K562 (cell line): ENCODE data around the gene TMPO. TPM values are rescaled to one million over a fixed set of nuclear protein-coding genes. Genes with fewer than 3 reads are reported as not detected.
A peak's percentile ranks its signal among the peaks of the same experiment; 100 is the strongest.

ENCODE experiments used
- ARID1B ChIP-seq: fragments of 450-650 bp; IDR thresholded peaks from 2 replicates; pipeline ENCODE4 v1.6.1; 2016; ENCODE audit warnings: antibody characterized with exemption, mild to moderate bottlenecking, inconsistent platforms
- ARID4B ChIP-seq: sonication (generic); formaldehyde crosslinking; IDR thresholded peaks from 2 replicates; pipeline ENCODE4 v1.8.0; 2022; ENCODE audit warnings: mild to moderate bottlenecking, missing genetic modification reagents
- ATF1 ChIP-seq, 2 experiments: fragments of 450-650 bp in 1 of 2; IDR thresholded peaks; 2 replicates each; pipeline ENCODE4 v1.6.1; 2016; ENCODE audit warnings: missing compliant biosample characterization in 1 of 2, missing genetic modification characterization in 1 of 2
- CBFB ChIP-seq: sonication (generic); formaldehyde crosslinking; IDR thresholded peaks from 2 replicates; pipeline ENCODE4 v1.4.0; 2020; ENCODE audit warnings: mild to moderate bottlenecking, missing genetic modification reagents
- CREB5 ChIP-seq: fragments of 250-450 bp; sonication (Bioruptor Pico); IDR thresholded peaks from 2 replicates; pipeline ENCODE4 v1.5.0; 2020; ENCODE audit warnings: mild to moderate bottlenecking
- DIDO1 ChIP-seq: fragments of 450-650 bp; IDR thresholded peaks from 2 replicates; pipeline ENCODE4 v1.6.1; 2016; ENCODE audit warnings: low read depth, missing biosample characterization, missing genetic modification characterization
- EP300 ChIP-seq: IDR thresholded peaks from 2 replicates; pipeline ENCODE4 v1.6.1; 2012; ENCODE audit warnings: low read length, improper control_type of control experiment
- FOSL1 ChIP-seq: fragments of 200-800 bp; sonication (Bioruptor generic); conservative IDR thresholded peaks from 2 replicates; pipeline ENCODE4 v1.6.1; 2016; ENCODE audit warnings: missing genetic modification characterization, missing compliant biosample characterization
- GATAD2A ChIP-seq: fragments of 450-650 bp; IDR thresholded peaks from 2 replicates; pipeline ENCODE4 v1.6.1; 2017
- HMG20A ChIP-seq: fragments of 450-650 bp; formaldehyde crosslinking; conservative IDR thresholded peaks from 2 replicates; pipeline ENCODE4 v1.4.0; 2020; ENCODE audit warnings: mild to moderate bottlenecking, mixed read lengths
- JUND ChIP-seq, 2 experiments: IDR thresholded peaks; 2 replicates in 1 of 2; 3 replicates in 1 of 2; pipeline ENCODE4 v1.6.1; 2011; ENCODE audit warnings: borderline replicate concordance in 2 of 2, low read depth in 2 of 2, low read length in 2 of 2, improper control_type of control experiment in 1 of 2, missing biosample characterization in 1 of 2, missing genetic modification characterization in 1 of 2, missing genetic modification reagents in 1 of 2
- MNT ChIP-seq, 2 experiments: fragments of 450-650 bp; conservative IDR thresholded peaks; 2 replicates each; pipeline ENCODE4 v1.6.1; 2017; ENCODE audit warnings: mild to moderate bottlenecking in 2 of 2, moderate library complexity in 2 of 2
- SP1 ChIP-seq: sonication (generic); formaldehyde crosslinking; IDR thresholded peaks from 2 replicates; pipeline ENCODE4 v1.8.1; 2022; ENCODE audit warnings: mild to moderate bottlenecking, missing genetic modification reagents
- SPI1 ChIP-seq: IDR thresholded peaks from 2 replicates; pipeline ENCODE4 v1.6.1; 2011; ENCODE audit warnings: low read depth, low read length, control low read depth, borderline replicate concordance
- WHSC1 ChIP-seq: IDR thresholded peaks from one replicate; pipeline ENCODE4 v1.6.1; 2012; ENCODE audit warnings: low read length, control low read depth, inconsistent platforms
- ZBTB2 ChIP-seq: fragments of 450-650 bp; IDR thresholded peaks from 2 replicates; pipeline ENCODE4 v1.6.1; 2016; ENCODE audit warnings: antibody characterized with exemption
- ZC3H8 ChIP-seq: fragments of 450-650 bp; IDR thresholded peaks from 2 replicates; pipeline ENCODE4 v1.6.1; 2017
- ZEB2 ChIP-seq: fragments of 450-650 bp; IDR thresholded peaks from 2 replicates; pipeline ENCODE4 v1.6.1; 2016
- ZNF253 ChIP-seq: fragments of 250-450 bp; sonication (Bioruptor Pico); conservative IDR thresholded peaks from 2 replicates; pipeline ENCODE4 v1.6.1; 2021; ENCODE audit warnings: mild to moderate bottlenecking
- ZNF444 ChIP-seq: fragments of 250-450 bp; sonication (Bioruptor Pico); IDR thresholded peaks from 2 replicates; pipeline ENCODE4 v1.4.0; 2020; ENCODE audit warnings: mild to moderate bottlenecking, moderate library complexity
- polyA plus RNA-seq, 8 experiments: library from polyadenylated mRNA; depleted of rRNA in 4 of 8; stranded (reverse) in 5 of 8; unstranded in 3 of 8; fragments of >200 nt; fragmentation: Nextera tagmentation in 2 of 8; fragmentation: Illumina TruSeq in 1 of 8; extraction: Ambion mirVana in 2 of 8; extraction: Trizol in 1 of 8; gene quantifications; 2 replicates each; pipeline versions ENCODE4 v1.2.1 to v1.2.3, GENCODE V29; 2011 to 2014; ENCODE audit warnings: inconsistent platforms in 1 of 8, missing spikeins in 1 of 8
- total RNA-seq, 7 experiments: library from RNA; depleted of rRNA in 6 of 7; stranded (reverse); fragments of >200 nt in 6 of 7; fragmentation: Illumina TruSeq in 2 of 7; extraction: Trizol in 2 of 7; gene quantifications; 2 replicates each; pipeline versions ENCODE4 v1.2.1 to v1.2.3, GENCODE V29; 2011 to 2021; ENCODE audit warnings: low replicate concordance in 1 of 7

Gene TMPO
- total and polyA plus RNA-seq, 9 of the 15 experiments (the other 6 are each of a cell fraction or from before 2014, with no cell fraction given), result 62.1 to 263 (median 182) TPM

GRCh38 chr12:98578821-98579220 is 63.4 kb downstream of the TMPO start (continued):
- TF ChIP-seq ZNF444 (CRISPR knock-in tag) (no peak), ZC3H8 (no peak), ARID4B (no peak), ATF1 (CRISPR knock-in tag; IDR thresholded peaks at IDR 0.05) (no peak), ATF1 (tag; IDR thresholded peaks at IDR 0.05) (no peak), ARID1B (peak; percentile 33; the same call in 1 of the 2 replicates), SPI1 (peak; percentile 77), FOSL1 (tag) (no peak), CREB5 (CRISPR knock-in tag) (no peak), EP300 (peak; percentile 26; the same call in 1 of the 2 replicates), ZEB2 (peak; percentile 66), ZBTB2 (peak; percentile 43; the same call in 1 of the 2 replicates), WHSC1 (no peak), SP1 (no peak), JUND (IDR thresholded peaks at IDR 0.05; ENCODE audit: borderline replicate concordance, low read depth, low read length) (peak; percentile 44; the same call in 1 of the 2 replicates), JUND (tag; IDR thresholded peaks at IDR 0.05; ENCODE audit: borderline replicate concordance, low read depth, low read length) (peak; percentile 75; the same call in 2 of the 3 replicates), ZNF253 (CRISPR knock-in tag) (no peak), HMG20A (CRISPR knock-in tag) (no peak), GATAD2A (0 out of 2 replicates have a peak, but pooled peaks have one; percentile 55), DIDO1 (tag) (0 out of 2 replicates have a peak, but pooled peaks have one; percentile 53), CBFB (CRISPR knock-in tag) (no peak), MNT (conservative IDR thresholded peaks at IDR 0.05) (0 out of 4 replicates have a peak, but pooled peaks of 1 of the 2 experiments have one; percentile 20)
